Mammary epithelial cell (primary cell): ENCODE data around the gene PGM5.
"Not testable (repeated sequence)": the region's sequence is repeated elsewhere in the genome, so short reads cannot be mapped to it uniquely, and the experiment has no call there.

Experiments
- CTCF ChIP-seq, 2 donors: IDR thresholded peaks in 1 of 2; conservative IDR thresholded peaks in 1 of 2; 2 replicates each; pipeline ENCODE4 v1.5.1; 2011 to 2012; ENCODE audit warnings: inconsistent platforms in 2 of 2, low read length in 2 of 2, mild to moderate bottlenecking in 2 of 2, control low read depth in 1 of 2, low read depth in 1 of 2; ENCODE audit not compliant: insufficient read depth in 1 of 2; ENCODE audit errors: extremely low read depth in 1 of 2
- EZH2 ChIP-seq: IDR thresholded peaks from 2 replicates; pipeline ENCODE4 v1.6.1; 2012; ENCODE audit warnings: low read length, inconsistent platforms, borderline replicate concordance

GRCh38 chr9:68318209-68318608, 38.2 kb upstream of the PGM5 start:
- TF ChIP-seq CTCF (conservative IDR thresholded peaks at IDR 0.05 in 1 of 2, IDR thresholded peaks at IDR 0.05 in 1 of 2; ENCODE audit: extremely low read depth in 1 of 2, insufficient read depth in 1 of 2, low read depth in 1 of 2, low read length in 2 of 2); EZH2: not testable (repeated sequence)
